Measurements from ENCODE around the gene NOC3L. TPM values are rescaled to one million over a fixed set of nuclear protein-coding genes. Genes with fewer than 3 reads are reported as not detected.

Gene NOC3L
- total and polyA plus RNA-seq, 10 of the 15 experiments (the other 5 are each of a cell fraction or from before 2014, with no cell fraction given): 27.8 to 51.4 (median 40.5) TPM

GRCh38 chr10:94403380-94404213 lies 40.9 kb upstream of the NOC3L start (continued):
- TF ChIP-seq ZBTB33 (IDR thresholded peaks at IDR 0.05): no peak
- no peak for TF ChIP-seq HDGF (IDR thresholded peaks at IDR 0.05)
- no peak for TF ChIP-seq LARP7 (IDR thresholded peaks at IDR 0.05)
- no peak for TF ChIP-seq PAX5 (IDR thresholded peaks at IDR 0.05; ENCODE audit: borderline replicate concordance, low read depth, low read length)
- no peak for TF ChIP-seq BMI1 (IDR thresholded peaks at IDR 0.05; ENCODE audit: borderline replicate concordance)
- no peak for TF ChIP-seq ETV6 (conservative IDR thresholded peaks at IDR 0.05 in 1 of 2, IDR thresholded peaks at IDR 0.05 in 1 of 2; ENCODE audit: borderline replicate concordance in 1 of 2, low read depth in 1 of 2)
- no peak for TF ChIP-seq RB1 (IDR thresholded peaks at IDR 0.05; ENCODE audit: borderline replicate concordance)
- TF ChIP-seq IKZF2 (IDR thresholded peaks at IDR 0.05): no peak; a peak in 2 of 4 replicates
- 0 out of 2 replicates have a peak, but pooled peaks have one; percentile 36 for TF ChIP-seq NFYB (IDR thresholded peaks at IDR 0.05; ENCODE audit: insufficient read depth, low read depth, low read length)
- TF ChIP-seq NRF1 (conservative IDR thresholded peaks at IDR 0.05; ENCODE audit: low read depth, low read length): no peak
- no peak for TF ChIP-seq HCFC1 (IDR thresholded peaks at IDR 0.05; ENCODE audit: low read length)
- no peak for TF ChIP-seq SIX5 (IDR thresholded peaks at IDR 0.05; ENCODE audit: low read depth, low read length, severe bottlenecking)
- TF ChIP-seq POU2F2 (IDR thresholded peaks at IDR 0.05; ENCODE audit: borderline replicate concordance, low read depth, low read length): 0 out of 3 replicates have a peak, but pooled peaks have one; percentile 37
- TF ChIP-seq PRDM15 (CRISPR knock-in tag; IDR thresholded peaks at IDR 0.05): no peak
- TF ChIP-seq SMC3 (IDR thresholded peaks at IDR 0.05; ENCODE audit: borderline replicate concordance, low read length): no peak
- TF ChIP-seq CHD4 (IDR thresholded peaks at IDR 0.05): no peak
- TF ChIP-seq HDAC2 (IDR thresholded peaks at IDR 0.05): no peak
- no peak for TF ChIP-seq ZBTB4 (CRISPR knock-in tag; IDR thresholded peaks at IDR 0.05)
- peak; percentile 51 for TF ChIP-seq PBX3 (IDR thresholded peaks at IDR 0.05; ENCODE audit: insufficient replicate concordance, low read depth, low read length)
- TF ChIP-seq CHD2 (IDR thresholded peaks at IDR 0.05; ENCODE audit: borderline replicate concordance, low read depth, low read length): no peak

Measured in GM12878 (cell line).